HFFc6 (cell line): ENCODE data around the gene SDCBP2. TPM values are rescaled to one million over a fixed set of nuclear protein-coding genes. Genes with fewer than 3 reads are reported as not detected.

Experiments
- DNase-seq: peaks from one replicate; pipeline ENCODE4 v3.0.0-alpha.2; 2018
- H3K27ac Mint-ChIP-seq: 2 replicates; pipeline ENCODE4 v1.8.0; 2020; ENCODE audit warnings: mild to moderate bottlenecking, mixed read lengths
- H3K27me3 Mint-ChIP-seq: 2 replicates; pipeline ENCODE4 v1.8.0; 2021; ENCODE audit warnings: mild to moderate bottlenecking, moderate library complexity, mixed read lengths; ENCODE audit not compliant: insufficient read depth
- H3K36me3 Mint-ChIP-seq: 2 replicates; pipeline ENCODE4 v1.8.0; 2021; ENCODE audit warnings: low read depth, mixed read lengths
- H3K4me1 Mint-ChIP-seq: 2 replicates; pipeline ENCODE4 v1.8.0; 2020; ENCODE audit warnings: low read depth, mixed read lengths
- H3K4me3 Mint-ChIP-seq: 2 replicates; pipeline ENCODE4 v1.8.0; 2020; ENCODE audit warnings: mild to moderate bottlenecking, moderate library complexity, mixed read lengths
- H3K9me3 Mint-ChIP-seq: 2 replicates; pipeline ENCODE4 v1.8.0; 2020; ENCODE audit warnings: mild to moderate bottlenecking, mixed read lengths
- total RNA-seq, 6 experiments: library from RNA; stranded (reverse); fragmentation: NEBNext Ultra II Directional; extraction: Animal tissue kit (Norgen Biotek cat#: 25700); gene quantifications; 2 replicates in 1 of 6; 3 replicates in 5 of 6; pipeline ENCODE4 v1.2.3, GENCODE V29; 2021
- TF ChIP-seq, protein P1 (sequence below): fragments of 200-600 bp; sonication (generic); IDR thresholded peaks from 2 replicates; pipeline ENCODE4 v1.5.0; 2021; ENCODE audit warnings: antibody characterized with exemption, mild to moderate bottlenecking

Gene SDCBP2
- total RNA-seq, 6 experiments from 2014 or later, result 0.51 to 1.5 (median 0.76) TPM

DNA sequence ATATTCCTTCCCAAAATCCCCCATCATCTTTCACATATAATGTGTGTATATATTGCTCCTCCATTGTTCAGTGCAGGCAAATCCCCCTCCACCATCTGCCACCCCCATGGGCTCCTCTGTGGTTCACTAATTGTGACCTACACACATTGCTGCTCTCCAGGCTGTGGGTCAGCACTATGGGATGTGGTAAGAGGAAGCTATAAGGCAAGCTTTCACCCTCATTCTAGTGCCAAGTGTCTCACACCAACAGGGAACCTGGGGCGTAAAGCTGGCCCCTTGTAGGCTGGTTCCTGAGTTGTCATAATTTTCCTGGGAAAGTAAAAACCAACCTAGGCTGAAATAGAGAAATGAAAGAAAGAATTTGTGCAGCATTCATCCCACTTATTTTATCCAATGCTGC, 47.1 kb upstream of the SDCBP2 start:
- TF ChIP-seq, protein P1, sequence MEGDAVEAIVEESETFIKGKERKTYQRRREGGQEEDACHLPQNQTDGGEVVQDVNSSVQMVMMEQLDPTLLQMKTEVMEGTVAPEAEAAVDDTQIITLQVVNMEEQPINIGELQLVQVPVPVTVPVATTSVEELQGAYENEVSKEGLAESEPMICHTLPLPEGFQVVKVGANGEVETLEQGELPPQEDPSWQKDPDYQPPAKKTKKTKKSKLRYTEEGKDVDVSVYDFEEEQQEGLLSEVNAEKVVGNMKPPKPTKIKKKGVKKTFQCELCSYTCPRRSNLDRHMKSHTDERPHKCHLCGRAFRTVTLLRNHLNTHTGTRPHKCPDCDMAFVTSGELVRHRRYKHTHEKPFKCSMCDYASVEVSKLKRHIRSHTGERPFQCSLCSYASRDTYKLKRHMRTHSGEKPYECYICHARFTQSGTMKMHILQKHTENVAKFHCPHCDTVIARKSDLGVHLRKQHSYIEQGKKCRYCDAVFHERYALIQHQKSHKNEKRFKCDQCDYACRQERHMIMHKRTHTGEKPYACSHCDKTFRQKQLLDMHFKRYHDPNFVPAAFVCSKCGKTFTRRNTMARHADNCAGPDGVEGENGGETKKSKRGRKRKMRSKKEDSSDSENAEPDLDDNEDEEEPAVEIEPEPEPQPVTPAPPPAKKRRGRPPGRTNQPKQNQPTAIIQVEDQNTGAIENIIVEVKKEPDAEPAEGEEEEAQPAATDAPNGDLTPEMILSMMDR, result no peak
- DNase-seq, result no peak
- Mint-ChIP-seq H3K4me3 (no peak overlapping the region; the same call in 1 of the 2 replicates), H3K9me3 (no peaks in the 10 kb centered on the region), H3K36me3 (peaks cover 24% of the 10 kb centered on the region), H3K4me1 (peaks cover 91% of the 10 kb centered on the region), H3K27ac (peak overlapping the region; percentile 72), H3K27me3 (no peaks in the 10 kb centered on the region; the same call in 1 of the 2 replicates)

DNA sequence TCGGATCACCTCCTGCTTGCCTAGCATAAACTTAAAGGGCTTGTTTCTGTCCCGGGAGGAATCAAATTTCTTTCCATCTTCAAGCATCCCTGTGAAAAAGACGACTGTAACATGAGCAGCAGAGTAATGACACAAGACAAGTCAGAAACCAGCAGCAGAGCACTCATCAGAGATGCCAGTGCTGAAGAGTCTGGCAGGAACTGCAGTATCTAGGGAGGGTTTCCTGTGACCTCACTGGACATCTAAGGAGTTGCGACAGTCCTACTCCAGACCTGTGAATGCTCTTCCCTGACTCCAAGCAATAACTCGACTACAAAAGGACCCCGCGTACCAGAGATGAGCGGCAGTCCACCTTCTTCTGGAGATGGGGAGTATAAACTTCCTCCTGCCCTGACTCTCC, 46.6 kb upstream of the SDCBP2 start:
- H3K4me3 Mint-ChIP-seq, result peak overlapping the region; percentile 13; the same call in 1 of the 2 replicates
- TF ChIP-seq, protein P1, result no peak
- no peaks in the 10 kb centered on the region; the same call in 1 of the 2 replicates for H3K27me3 Mint-ChIP-seq
- H3K27ac Mint-ChIP-seq, result peak overlapping the region; percentile 72
- no peaks in the 10 kb centered on the region for H3K9me3 Mint-ChIP-seq
- H3K36me3 Mint-ChIP-seq, result peaks cover 24% of the 10 kb centered on the region
- peak; percentile 65 for DNase-seq
- H3K4me1 Mint-ChIP-seq, result peaks cover 91% of the 10 kb centered on the region

DNA sequence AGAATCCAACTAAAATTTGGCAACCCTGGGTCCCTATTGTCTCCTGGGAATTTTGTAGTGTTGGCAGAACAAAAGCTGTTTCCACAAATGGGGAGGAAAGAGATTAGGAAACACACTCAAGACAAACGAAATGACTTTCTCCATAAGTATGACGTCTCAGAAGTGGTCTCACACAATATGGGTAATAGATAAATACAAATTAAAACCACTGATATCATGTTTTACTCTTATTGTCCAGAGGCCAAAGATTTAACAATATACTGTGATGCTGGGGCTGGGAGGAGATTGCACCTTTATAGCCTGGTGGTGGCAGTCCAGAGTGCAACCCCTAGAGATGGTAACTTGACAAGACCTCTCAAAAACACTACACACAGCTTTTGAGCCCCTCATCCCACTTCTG, 45.3 kb upstream of the SDCBP2 start:
- DNase-seq, result no peak
- Mint-ChIP-seq H3K9me3 (no peaks in the 10 kb centered on the region), H3K36me3 (peaks cover 24% of the 10 kb centered on the region), H3K4me3 (no peak overlapping the region), H3K27ac (peak overlapping the region; percentile 16), H3K4me1 (peaks cover 91% of the 10 kb centered on the region), H3K27me3 (no peaks in the 10 kb centered on the region; the same call in 1 of the 2 replicates)
- TF ChIP-seq, protein P1, result peak; percentile 34

DNA sequence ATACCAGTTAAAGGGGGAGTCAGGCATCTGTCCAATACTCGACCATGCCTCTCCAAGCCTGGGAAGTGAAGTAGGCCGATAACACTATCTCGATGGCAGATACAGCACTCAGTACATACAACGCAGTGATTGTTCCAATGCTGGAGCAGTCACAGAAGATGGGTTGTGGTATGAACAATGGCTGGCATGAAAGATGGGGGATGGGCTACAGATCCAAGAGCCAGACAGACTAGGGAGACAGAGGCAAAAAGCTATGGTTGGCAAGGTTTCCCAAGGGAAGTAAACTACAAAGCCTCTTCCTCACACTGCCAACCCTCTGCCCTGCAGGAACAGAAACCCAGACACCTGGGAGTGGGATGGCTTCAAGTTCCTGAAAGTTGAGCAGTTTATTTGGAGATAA, 44.7 kb upstream of the SDCBP2 start:
- peaks cover 91% of the 10 kb centered on the region for H3K4me1 Mint-ChIP-seq
- H3K4me3 Mint-ChIP-seq, result no peak overlapping the region
- TF ChIP-seq, protein P1, result no peak

DNA sequence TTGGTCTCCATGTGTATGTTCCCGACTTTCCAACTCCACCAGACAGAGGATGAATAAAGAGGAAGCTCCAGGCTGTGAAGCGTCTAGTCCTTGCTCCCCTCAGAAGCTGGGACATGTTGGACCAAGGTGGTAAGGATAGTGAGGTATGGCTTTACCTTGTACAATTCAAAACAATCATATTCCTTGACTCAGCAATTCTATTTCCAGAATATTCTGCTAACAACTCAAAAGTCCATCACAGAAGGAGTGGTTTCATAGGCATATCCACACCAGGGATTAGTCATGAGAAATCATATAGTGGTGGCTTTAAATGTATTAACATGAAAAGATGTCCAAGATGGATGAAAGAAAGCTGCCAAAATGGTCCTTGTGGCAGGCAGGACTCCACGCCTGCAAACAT, 44.1 kb upstream of the SDCBP2 start:
- peak overlapping the region; percentile 35; the same call in 1 of the 2 replicates for H3K27ac Mint-ChIP-seq
- no peaks in the 10 kb centered on the region; the same call in 1 of the 2 replicates for H3K27me3 Mint-ChIP-seq
- TF ChIP-seq, protein P1, result no peak
- peaks cover 91% of the 10 kb centered on the region for H3K4me1 Mint-ChIP-seq
- H3K9me3 Mint-ChIP-seq, result no peaks in the 10 kb centered on the region
- no peak overlapping the region for H3K4me3 Mint-ChIP-seq
- DNase-seq, result no peak
- peaks cover 28% of the 10 kb centered on the region for H3K36me3 Mint-ChIP-seq

More for the DNA sequence above, 44.7 kb upstream of the SDCBP2 start:
- H3K9me3 Mint-ChIP-seq, result no peaks in the 10 kb centered on the region
- H3K36me3 Mint-ChIP-seq, result peaks cover 24% of the 10 kb centered on the region
- H3K27me3 Mint-ChIP-seq, result no peaks in the 10 kb centered on the region; the same call in 1 of the 2 replicates
- no peak for DNase-seq
- H3K27ac Mint-ChIP-seq, result peak overlapping the region; percentile 10; the same call in 1 of the 2 replicates
